ENCODE measurements around the gene PGA5.

DNA sequence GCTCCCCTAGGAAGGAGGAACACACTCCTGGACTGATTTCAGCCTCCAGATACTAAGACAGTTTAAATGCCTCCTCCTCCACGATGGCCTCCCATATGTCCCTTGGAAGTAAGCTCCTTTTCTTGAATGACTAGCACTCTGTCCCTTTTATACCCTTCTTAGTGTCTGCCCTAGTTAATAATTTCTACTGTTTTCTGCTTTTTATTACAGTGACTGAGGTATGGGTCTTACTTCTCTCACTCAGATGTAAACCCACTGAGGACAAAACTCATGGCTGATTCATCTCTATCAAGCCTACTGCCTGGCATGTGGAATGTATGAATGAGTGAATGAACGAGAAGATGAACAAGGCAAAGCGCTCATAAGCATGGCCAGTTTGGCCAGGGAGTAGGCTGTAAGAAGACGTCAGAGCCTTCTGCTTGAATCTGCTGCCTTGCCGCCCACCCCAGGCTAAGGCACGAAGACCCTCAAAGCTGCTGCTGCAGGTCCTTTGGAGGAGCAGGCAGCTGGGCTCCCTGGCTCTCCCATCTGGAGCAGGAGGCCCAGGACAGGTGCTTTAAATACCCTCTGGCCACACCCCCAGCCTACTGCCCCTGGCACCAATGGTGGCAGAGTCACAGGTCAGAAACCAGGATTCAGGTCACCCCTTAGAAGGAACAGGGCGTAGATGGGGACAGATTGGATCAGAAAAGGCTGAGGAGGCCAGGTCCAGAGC lies 45.8 kb upstream of the PGA5 start:
- TF ChIP-seq, protein P1, sequence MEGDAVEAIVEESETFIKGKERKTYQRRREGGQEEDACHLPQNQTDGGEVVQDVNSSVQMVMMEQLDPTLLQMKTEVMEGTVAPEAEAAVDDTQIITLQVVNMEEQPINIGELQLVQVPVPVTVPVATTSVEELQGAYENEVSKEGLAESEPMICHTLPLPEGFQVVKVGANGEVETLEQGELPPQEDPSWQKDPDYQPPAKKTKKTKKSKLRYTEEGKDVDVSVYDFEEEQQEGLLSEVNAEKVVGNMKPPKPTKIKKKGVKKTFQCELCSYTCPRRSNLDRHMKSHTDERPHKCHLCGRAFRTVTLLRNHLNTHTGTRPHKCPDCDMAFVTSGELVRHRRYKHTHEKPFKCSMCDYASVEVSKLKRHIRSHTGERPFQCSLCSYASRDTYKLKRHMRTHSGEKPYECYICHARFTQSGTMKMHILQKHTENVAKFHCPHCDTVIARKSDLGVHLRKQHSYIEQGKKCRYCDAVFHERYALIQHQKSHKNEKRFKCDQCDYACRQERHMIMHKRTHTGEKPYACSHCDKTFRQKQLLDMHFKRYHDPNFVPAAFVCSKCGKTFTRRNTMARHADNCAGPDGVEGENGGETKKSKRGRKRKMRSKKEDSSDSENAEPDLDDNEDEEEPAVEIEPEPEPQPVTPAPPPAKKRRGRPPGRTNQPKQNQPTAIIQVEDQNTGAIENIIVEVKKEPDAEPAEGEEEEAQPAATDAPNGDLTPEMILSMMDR (IDR thresholded peaks at IDR 0.05): no peak
- no peak for TF ChIP-seq POLR2A (IDR thresholded peaks at IDR 0.05)

Measured in adrenal gland (tissue), 5 donors.